Fibroblast of lung (primary cell): Measurements from ENCODE around the gene ERBB2. TPM values are rescaled to one million over a fixed set of nuclear protein-coding genes. Genes with fewer than 3 reads are reported as not detected.

Source experiments
- DNase-seq, 2 donors: peaks; one replicate each; pipeline versions ENCODE4 v3.0.0 to v3.0.0-alpha.2; 2010; ENCODE audit warnings: low read depth in 2 of 2
- H2AFZ ChIP-seq: 2 replicates; pipeline ENCODE4 v1.5.1; 2012; ENCODE audit warnings: low read length, control low read depth, inconsistent platforms
- H3K27ac ChIP-seq: 2 replicates; pipeline ENCODE4 v1.5.1; 2011; ENCODE audit warnings: low read length, control low read depth; ENCODE audit not compliant: insufficient read depth
- H3K27me3 ChIP-seq: 2 replicates; pipeline ENCODE4 v1.5.1; 2011; ENCODE audit warnings: mild to moderate bottlenecking, low read length; ENCODE audit not compliant: control insufficient read depth, insufficient read depth
- H3K36me3 ChIP-seq: 2 replicates; pipeline ENCODE4 v1.5.1; 2011; ENCODE audit warnings: low read length; ENCODE audit not compliant: control insufficient read depth, insufficient read depth
- H3K4me1 ChIP-seq: 2 replicates; pipeline ENCODE4 v1.5.1; 2011; ENCODE audit warnings: low read length; ENCODE audit not compliant: control insufficient read depth, insufficient read depth; ENCODE audit errors: extremely low read depth
- H3K4me2 ChIP-seq: 2 replicates; pipeline ENCODE4 v1.5.1; 2011; ENCODE audit warnings: low read length, control low read depth; ENCODE audit not compliant: insufficient read depth; ENCODE audit errors: extremely low read depth
- H3K4me3 ChIP-seq, 4 experiments: fragments of 200-600 bp in 1 of 4; sonication (generic) in 1 of 4; replicated peaks in 1 of 4; 2 replicates each; pipeline ENCODE4 v1.5.1; 2011 to 2016; ENCODE audit warnings: low read length in 4 of 4, low read depth in 3 of 4, mild to moderate bottlenecking in 3 of 4, control low read depth in 2 of 4, inconsistent platforms in 1 of 4, mixed read lengths in 1 of 4; ENCODE audit not compliant: insufficient read depth in 1 of 4; ENCODE audit errors: control extremely low read depth in 1 of 4
- H3K79me2 ChIP-seq: 2 replicates; pipeline ENCODE4 v1.5.1; 2012; ENCODE audit warnings: mild to moderate bottlenecking, low read length, inconsistent platforms; ENCODE audit not compliant: control insufficient read depth, insufficient read depth
- H3K9ac ChIP-seq: 2 replicates; pipeline ENCODE4 v1.5.1; 2011; ENCODE audit warnings: mild to moderate bottlenecking, low read length, control low read depth; ENCODE audit not compliant: insufficient read depth
- H3K9me3 ChIP-seq: 2 replicates; pipeline ENCODE4 v1.5.1; 2012; ENCODE audit warnings: low read depth, low read length; ENCODE audit not compliant: control insufficient read depth, insufficient read depth
- H4K20me1 ChIP-seq: 2 replicates; pipeline ENCODE4 v1.5.1; 2011; ENCODE audit warnings: low read length; ENCODE audit not compliant: control insufficient read depth, insufficient read depth; ENCODE audit errors: extremely low read depth
- EZH2 ChIP-seq: IDR thresholded peaks from 2 replicates; pipeline ENCODE4 v1.5.1; 2012; ENCODE audit warnings: low read length, control low read depth, mild to moderate bottlenecking; ENCODE audit errors: missing control alignments
- polyA plus RNA-seq, 2 donors: library from polyadenylated mRNA; depleted of rRNA in 1 of 2; stranded (reverse) in 1 of 2; unstranded in 1 of 2; fragments of >200 nt; gene quantifications; 2 replicates each; pipeline ENCODE4 v1.2.1, GENCODE V29; 2011 to 2012; ENCODE audit warnings: missing spikeins in 1 of 2
- total RNA-seq: library from RNA; depleted of rRNA; stranded (reverse); fragments of >200 nt; gene quantifications from 2 replicates; pipeline ENCODE4 v1.2.1, GENCODE V29; 2014
- TF ChIP-seq, protein P1 (sequence below), 2 donors: IDR thresholded peaks in 1 of 2; conservative IDR thresholded peaks in 1 of 2; 1 replicate in 1 of 2; 2 replicates in 1 of 2; pipeline ENCODE4 v1.5.1; 2011 to 2012; ENCODE audit warnings: low read length in 2 of 2, control low read depth in 1 of 2, inconsistent platforms in 1 of 2, low read depth in 1 of 2, mild to moderate bottlenecking in 1 of 2

ERBB2 gene
- total and polyA plus RNA-seq, 2 donors (not counting 1 experiment from before 2014, with no cell fraction given): 24.7 to 33.9 TPM

DNA sequence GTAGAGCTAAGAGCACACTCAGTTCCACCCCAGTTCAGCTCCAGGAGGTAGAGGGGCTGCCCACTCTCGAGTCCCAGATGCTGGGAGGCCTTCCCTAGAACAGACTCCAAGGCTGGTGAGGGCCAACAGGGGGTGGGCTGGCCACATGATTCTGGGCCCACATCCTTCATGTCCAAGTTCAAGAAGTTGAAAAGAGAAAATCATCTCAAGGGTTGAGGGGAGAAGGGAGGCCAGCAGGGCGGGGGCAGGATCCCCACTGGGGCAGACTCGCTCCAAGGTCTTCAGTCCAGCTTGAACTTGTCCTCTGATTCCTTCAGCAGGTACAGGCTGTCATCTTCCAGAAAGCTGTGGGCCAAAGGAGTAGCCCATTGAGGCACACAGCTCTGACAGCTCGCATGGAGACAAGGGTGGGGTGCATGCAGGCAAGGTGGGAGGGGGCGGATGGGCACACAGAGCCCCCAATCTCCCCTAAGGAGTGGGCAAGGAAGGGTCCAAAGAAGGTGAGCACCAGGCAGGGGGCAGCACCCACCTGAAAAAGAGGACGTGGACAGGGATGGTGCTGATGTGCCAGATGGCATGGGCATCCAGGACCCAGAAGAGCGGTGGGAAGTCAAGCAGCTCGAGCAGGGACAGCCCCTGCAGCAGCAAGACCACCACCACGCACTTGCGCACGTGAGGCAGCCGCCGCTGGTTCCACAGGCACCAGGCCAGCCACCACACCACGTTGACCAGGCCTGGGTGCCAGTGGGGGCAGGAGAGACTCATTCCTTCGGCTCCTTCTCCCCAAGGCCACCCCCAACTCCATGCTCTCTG, 27.1 kb upstream of the ERBB2 start:
- Histone ChIP-seq H3K9ac (no peak overlapping the region), H3K9me3 (no peaks in the 10 kb centered on the region), H4K20me1 (no peaks in the 10 kb centered on the region), H3K4me1 (peaks cover 2% of the 10 kb centered on the region), H2AFZ (no peak overlapping the region), H3K27me3 (peaks cover 23% of the 10 kb centered on the region), H3K4me2 (no peak overlapping the region), H3K27ac (no peak overlapping the region), H3K36me3 (no peaks in the 10 kb centered on the region), H3K79me2 (no peaks in the 10 kb centered on the region), H3K4me3 (no peak overlapping the region)
- DNase-seq: no peak
- TF ChIP-seq EZH2: no peak
- TF ChIP-seq, protein P1, sequence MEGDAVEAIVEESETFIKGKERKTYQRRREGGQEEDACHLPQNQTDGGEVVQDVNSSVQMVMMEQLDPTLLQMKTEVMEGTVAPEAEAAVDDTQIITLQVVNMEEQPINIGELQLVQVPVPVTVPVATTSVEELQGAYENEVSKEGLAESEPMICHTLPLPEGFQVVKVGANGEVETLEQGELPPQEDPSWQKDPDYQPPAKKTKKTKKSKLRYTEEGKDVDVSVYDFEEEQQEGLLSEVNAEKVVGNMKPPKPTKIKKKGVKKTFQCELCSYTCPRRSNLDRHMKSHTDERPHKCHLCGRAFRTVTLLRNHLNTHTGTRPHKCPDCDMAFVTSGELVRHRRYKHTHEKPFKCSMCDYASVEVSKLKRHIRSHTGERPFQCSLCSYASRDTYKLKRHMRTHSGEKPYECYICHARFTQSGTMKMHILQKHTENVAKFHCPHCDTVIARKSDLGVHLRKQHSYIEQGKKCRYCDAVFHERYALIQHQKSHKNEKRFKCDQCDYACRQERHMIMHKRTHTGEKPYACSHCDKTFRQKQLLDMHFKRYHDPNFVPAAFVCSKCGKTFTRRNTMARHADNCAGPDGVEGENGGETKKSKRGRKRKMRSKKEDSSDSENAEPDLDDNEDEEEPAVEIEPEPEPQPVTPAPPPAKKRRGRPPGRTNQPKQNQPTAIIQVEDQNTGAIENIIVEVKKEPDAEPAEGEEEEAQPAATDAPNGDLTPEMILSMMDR (conservative IDR thresholded peaks at IDR 0.05 in 1 of 2, IDR thresholded peaks at IDR 0.05 in 1 of 2; ENCODE audit: low read depth in 1 of 2, low read length in 2 of 2): no peak

DNA sequence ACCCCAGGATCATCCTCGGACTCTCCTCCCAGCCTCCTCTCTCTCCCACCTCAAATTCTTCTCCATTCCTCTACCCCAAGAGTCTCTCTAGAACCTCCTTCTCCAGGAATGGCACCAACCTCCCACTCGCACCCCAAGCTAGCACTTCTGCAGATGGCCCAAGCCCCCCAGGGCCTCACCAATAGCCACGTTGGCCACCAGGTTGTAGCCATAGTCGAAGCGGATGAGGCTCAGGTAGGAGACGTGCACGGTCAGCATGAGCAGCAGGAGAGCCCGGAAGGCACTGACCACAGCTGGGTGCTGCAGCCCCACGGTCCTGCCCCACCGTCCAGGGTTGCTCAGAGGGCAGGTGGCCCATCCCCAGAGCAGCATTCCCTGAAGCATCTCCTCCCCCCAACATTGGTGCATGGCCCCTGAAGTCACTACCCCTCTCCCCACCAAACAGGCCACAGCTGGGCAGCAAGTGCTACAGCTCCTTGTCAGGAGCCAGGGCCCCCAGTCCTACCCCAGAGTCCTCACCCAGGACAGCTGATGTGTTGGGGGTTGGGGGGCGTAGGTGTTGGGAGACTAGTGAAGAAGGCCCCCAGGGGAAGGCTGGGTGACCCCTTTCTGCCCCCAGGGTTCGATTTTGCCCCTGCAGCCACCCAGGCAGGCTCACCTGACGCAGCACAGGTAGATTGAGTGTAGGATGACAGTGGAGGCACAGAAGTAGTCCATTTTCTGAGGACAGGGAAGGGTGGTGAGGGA, 26.4 kb upstream of the ERBB2 start:
- H3K36me3 ChIP-seq: no peaks in the 10 kb centered on the region
- H3K27me3 ChIP-seq: peaks cover 23% of the 10 kb centered on the region

DNA sequence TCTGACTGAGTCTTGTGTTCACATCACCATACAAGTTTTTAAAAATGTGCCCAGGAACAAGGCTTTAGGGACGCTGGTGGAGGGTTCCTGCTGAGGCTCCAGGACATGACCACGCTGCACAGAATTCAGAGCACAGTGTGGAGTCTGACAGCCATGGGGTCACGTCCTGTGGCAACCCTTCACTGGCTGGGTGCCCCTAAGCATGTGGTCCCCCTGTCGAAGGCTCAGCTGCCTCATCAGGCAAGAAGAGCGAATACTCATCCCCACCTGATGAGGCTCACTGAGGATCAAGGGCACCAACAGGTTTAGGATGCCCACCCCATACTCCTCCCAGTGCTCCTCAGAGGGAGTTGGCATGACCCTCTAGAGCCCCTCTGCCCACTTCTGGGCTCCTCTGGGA, 25.7 kb upstream of the ERBB2 start:
- Histone ChIP-seq H2AFZ (no peak overlapping the region), H3K9me3 (no peaks in the 10 kb centered on the region), H3K27ac (no peak overlapping the region), H3K4me3 (no peak overlapping the region), H4K20me1 (no peaks in the 10 kb centered on the region), H3K27me3 (peaks cover 20% of the 10 kb centered on the region), H3K4me1 (no peaks in the 10 kb centered on the region), H3K9ac (no peak overlapping the region), H3K36me3 (no peaks in the 10 kb centered on the region), H3K79me2 (no peaks in the 10 kb centered on the region), H3K4me2 (no peak overlapping the region)
- DNase-seq: no peak
- TF ChIP-seq EZH2: no peak
- TF ChIP-seq, protein P1 (conservative IDR thresholded peaks at IDR 0.05 in 1 of 2, IDR thresholded peaks at IDR 0.05 in 1 of 2; ENCODE audit: low read depth in 1 of 2, low read length in 2 of 2): no peak

More for the DNA sequence above, 26.4 kb upstream of the ERBB2 start:
- H3K9ac ChIP-seq: no peak overlapping the region
- H3K4me1 ChIP-seq: no peaks in the 10 kb centered on the region
- no peak for DNase-seq
- TF ChIP-seq, protein P1 (conservative IDR thresholded peaks at IDR 0.05 in 1 of 2, IDR thresholded peaks at IDR 0.05 in 1 of 2; ENCODE audit: low read depth in 1 of 2, low read length in 2 of 2): no peak
- TF ChIP-seq EZH2: no peak
- no peaks in the 10 kb centered on the region for H3K9me3 ChIP-seq
- H3K27ac ChIP-seq: no peak overlapping the region
- H3K79me2 ChIP-seq: no peaks in the 10 kb centered on the region
- no peaks in the 10 kb centered on the region for H4K20me1 ChIP-seq
- no peak overlapping the region for H3K4me2 ChIP-seq
- no peak overlapping the region for H3K4me3 ChIP-seq
- no peak overlapping the region for H2AFZ ChIP-seq
